Activated T-cell treated with anti-CD3 and anti-CD28 coated beads for 24 hours (primary cell): Measurements from ENCODE around the gene ABCD3.
"Not testable (repeated sequence)": the region's sequence is repeated elsewhere in the genome, so short reads cannot be mapped to it uniquely, and the experiment has no call there.

Source experiments
- DNase-seq: peaks from one replicate; pipeline ENCODE4 v3.0.0-alpha.2; 2020; ENCODE audit warnings: low read depth

The ABCD3 gene

GRCh38 chr1:94417978-94418663 lies at the start of gene ABCD3:
Gene ABCD3, plus strand, starts transcription at chr1:94418389. Its CDS starts 90 bp downstream, at chr1:94418479.
- DNase-seq: peak; percentile 97

GRCh38 chr1:94372771-94373170 lies 45.4 kb upstream of the ABCD3 start:
- DNase-seq: not testable (repeated sequence)

GRCh38 chr1:94373311-94373710 lies 44.9 kb upstream of the ABCD3 start:
- DNase-seq: not testable (repeated sequence)

GRCh38 chr1:94375666-94376065 lies 42.5 kb upstream of the ABCD3 start:
- not testable (repeated sequence) for DNase-seq

- not testable (repeated sequence) for DNase-seq
These were observed 39.7 kb upstream of the ABCD3 start for GRCh38 chr1:94378493-94378892.

- DNase-seq: no peak
These were observed 38.6 kb upstream of the ABCD3 start for GRCh38 chr1:94379615-94380014.

- no peak for DNase-seq
These were observed 36.0 kb upstream of the ABCD3 start for GRCh38 chr1:94382201-94382600.

GRCh38 chr1:94383966-94384408 lies 34.2 kb upstream of the ABCD3 start:
- DNase-seq: no peak

GRCh38 chr1:94384485-94385265 lies 33.5 kb upstream of the ABCD3 start:
- DNase-seq: no peak

- peak; percentile 15 for DNase-seq
These were observed 32.8 kb upstream of the ABCD3 start for GRCh38 chr1:94385308-94385929.

- no peak for DNase-seq
These were observed 28.9 kb upstream of the ABCD3 start for GRCh38 chr1:94389298-94389697.

GRCh38 chr1:94394247-94394646 lies 23.9 kb upstream of the ABCD3 start:
- DNase-seq: no peak

GRCh38 chr1:94395231-94395630 lies 23.0 kb upstream of the ABCD3 start:
- no peak for DNase-seq

GRCh38 chr1:94395748-94396309 lies 22.4 kb upstream of the ABCD3 start:
- no peak for DNase-seq

GRCh38 chr1:94396356-94397010 lies 21.7 kb upstream of the ABCD3 start:
- no peak for DNase-seq

GRCh38 chr1:94398356-94398755 lies 19.8 kb upstream of the ABCD3 start:
- no peak for DNase-seq

- no peak for DNase-seq
These were observed 18.7 kb upstream of the ABCD3 start for GRCh38 chr1:94399453-94399852.

GRCh38 chr1:94401206-94401605 lies 17.0 kb upstream of the ABCD3 start:
- DNase-seq: no peak

- no peak for DNase-seq
These were observed 11.7 kb upstream of the ABCD3 start for GRCh38 chr1:94406446-94406845.

- DNase-seq: no peak
These were observed 9.9 kb upstream of the ABCD3 start for GRCh38 chr1:94408104-94408830.

GRCh38 chr1:94411237-94411636 lies 7.0 kb upstream of the ABCD3 start:
- DNase-seq: no peak
